ENCODE measurements around the gene TRIM36. TPM values are rescaled to one million over a fixed set of nuclear protein-coding genes. Genes with fewer than 3 reads are reported as not detected.

Gene TRIM36
- total RNA-seq, 1 experiment from 2014 or later: 12.6 TPM

DNA sequence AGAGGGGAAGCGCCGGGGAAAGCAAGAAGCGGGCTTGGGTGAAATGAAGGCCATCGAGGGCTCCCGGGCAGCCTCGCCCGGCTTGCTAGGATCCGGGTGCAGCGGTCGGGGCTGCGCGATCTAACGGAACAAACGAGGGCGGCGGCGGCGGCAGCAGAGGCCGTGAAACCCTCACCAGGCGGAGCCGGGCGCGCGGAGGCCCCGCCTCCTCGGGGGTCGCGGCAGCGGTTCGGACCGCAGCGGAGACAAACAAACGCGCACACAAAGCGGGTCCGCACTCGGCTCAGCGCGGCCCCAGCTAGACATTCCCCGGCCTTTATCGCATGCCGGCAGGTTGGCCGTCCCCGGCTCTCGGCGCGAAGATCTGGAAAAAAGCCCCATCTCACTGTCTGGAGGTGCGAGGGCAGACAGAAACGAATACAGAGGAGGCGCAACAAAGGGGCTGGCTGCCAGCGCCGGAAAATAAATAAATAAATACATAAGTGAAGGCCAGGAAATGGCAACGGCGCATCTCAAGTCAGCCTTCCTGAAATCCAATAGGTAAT lies 10.5 kb upstream of the TRIM36 start:
- ChIA-PET CTCF (no interaction called here), POLR2A (no interaction called here), RAD21 (ENCODE audit: low non-redundant PET in 1 of 2, low total read pairs in 2 of 2, uncharacterized antibody in 2 of 2, unreplicated experiment in 2 of 2) (no interaction called here)
- Histone ChIP-seq H3K27ac (ENCODE audit: low read depth, low read length) (no peak overlapping the region), H3K4me2 (ENCODE audit: low read length) (no peak overlapping the region), H4K20me1 (ENCODE audit: insufficient read depth) (no peaks in the 10 kb centered on the region), H3K4me3 (replicated peaks in 1 of 2; ENCODE audit: low read depth in 1 of 2, low read length in 2 of 2) (no peak overlapping the region), H3K9me3 (ENCODE audit: control insufficient read depth in 1 of 2, insufficient read depth in 1 of 2, low read depth in 1 of 2, low read length in 2 of 2) (no peaks in the 10 kb centered on the region), H3K9ac (ENCODE audit: low read length) (no peak overlapping the region), H3K79me2 (ENCODE audit: insufficient read depth, low read length) (no peaks in the 10 kb centered on the region), H3K4me1 (ENCODE audit: control insufficient read depth in 1 of 2, insufficient read depth in 2 of 2, low read length in 2 of 2) (no peaks in the 10 kb centered on the region), H2AFZ (ENCODE audit: low read depth, low read length, poor library complexity, severe bottlenecking) (no peak overlapping the region), H3K9me2 (ENCODE audit: insufficient read depth) (no peaks in the 10 kb centered on the region), H3K27me3 (ENCODE audit: insufficient read depth, low read length) (no peaks in the 10 kb centered on the region), H3K36me3 (ENCODE audit: control insufficient read depth in 1 of 2, insufficient read depth in 2 of 2, low read length in 2 of 2) (no peaks in the 10 kb centered on the region)
- TF ChIP-seq YY1 (IDR thresholded peaks at IDR 0.05; ENCODE audit: extremely low read depth, insufficient replicate concordance, low read depth, low read length): no peak
- TF ChIP-seq, protein P1, sequence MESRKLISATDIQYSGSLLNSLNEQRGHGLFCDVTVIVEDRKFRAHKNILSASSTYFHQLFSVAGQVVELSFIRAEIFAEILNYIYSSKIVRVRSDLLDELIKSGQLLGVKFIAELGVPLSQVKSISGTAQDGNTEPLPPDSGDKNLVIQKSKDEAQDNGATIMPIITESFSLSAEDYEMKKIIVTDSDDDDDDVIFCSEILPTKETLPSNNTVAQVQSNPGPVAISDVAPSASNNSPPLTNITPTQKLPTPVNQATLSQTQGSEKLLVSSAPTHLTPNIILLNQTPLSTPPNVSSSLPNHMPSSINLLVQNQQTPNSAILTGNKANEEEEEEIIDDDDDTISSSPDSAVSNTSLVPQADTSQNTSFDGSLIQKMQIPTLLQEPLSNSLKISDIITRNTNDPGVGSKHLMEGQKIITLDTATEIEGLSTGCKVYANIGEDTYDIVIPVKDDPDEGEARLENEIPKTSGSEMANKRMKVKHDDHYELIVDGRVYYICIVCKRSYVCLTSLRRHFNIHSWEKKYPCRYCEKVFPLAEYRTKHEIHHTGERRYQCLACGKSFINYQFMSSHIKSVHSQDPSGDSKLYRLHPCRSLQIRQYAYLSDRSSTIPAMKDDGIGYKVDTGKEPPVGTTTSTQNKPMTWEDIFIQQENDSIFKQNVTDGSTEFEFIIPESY (IDR thresholded peaks at IDR 0.05; ENCODE audit: extremely low read depth, insufficient replicate concordance, low read length): no peak
- no peak for TF ChIP-seq RAD21 (IDR thresholded peaks at IDR 0.05; ENCODE audit: low read depth)
- TF ChIP-seq SRF (IDR thresholded peaks at IDR 0.05; ENCODE audit: low read depth): no peak
- no peak for TF ChIP-seq EGR1 (IDR thresholded peaks at IDR 0.05; ENCODE audit: low read depth)
- TF ChIP-seq CEBPB (IDR thresholded peaks at IDR 0.05; ENCODE audit: low read depth): no peak
- TF ChIP-seq FOSL1 (IDR thresholded peaks at IDR 0.05; ENCODE audit: low read depth): no peak
- no peak for TF ChIP-seq ZFX (IDR thresholded peaks at IDR 0.05)
- TF ChIP-seq, protein P2, sequence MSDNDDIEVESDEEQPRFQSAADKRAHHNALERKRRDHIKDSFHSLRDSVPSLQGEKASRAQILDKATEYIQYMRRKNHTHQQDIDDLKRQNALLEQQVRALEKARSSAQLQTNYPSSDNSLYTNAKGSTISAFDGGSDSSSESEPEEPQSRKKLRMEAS (IDR thresholded peaks at IDR 0.05): no peak
- TF ChIP-seq POLR2AphosphoS5 (IDR thresholded peaks at IDR 0.05; ENCODE audit: low read depth, low read length): no peak
- TF ChIP-seq JUND (IDR thresholded peaks at IDR 0.05): no peak
- TF ChIP-seq, protein P3, sequence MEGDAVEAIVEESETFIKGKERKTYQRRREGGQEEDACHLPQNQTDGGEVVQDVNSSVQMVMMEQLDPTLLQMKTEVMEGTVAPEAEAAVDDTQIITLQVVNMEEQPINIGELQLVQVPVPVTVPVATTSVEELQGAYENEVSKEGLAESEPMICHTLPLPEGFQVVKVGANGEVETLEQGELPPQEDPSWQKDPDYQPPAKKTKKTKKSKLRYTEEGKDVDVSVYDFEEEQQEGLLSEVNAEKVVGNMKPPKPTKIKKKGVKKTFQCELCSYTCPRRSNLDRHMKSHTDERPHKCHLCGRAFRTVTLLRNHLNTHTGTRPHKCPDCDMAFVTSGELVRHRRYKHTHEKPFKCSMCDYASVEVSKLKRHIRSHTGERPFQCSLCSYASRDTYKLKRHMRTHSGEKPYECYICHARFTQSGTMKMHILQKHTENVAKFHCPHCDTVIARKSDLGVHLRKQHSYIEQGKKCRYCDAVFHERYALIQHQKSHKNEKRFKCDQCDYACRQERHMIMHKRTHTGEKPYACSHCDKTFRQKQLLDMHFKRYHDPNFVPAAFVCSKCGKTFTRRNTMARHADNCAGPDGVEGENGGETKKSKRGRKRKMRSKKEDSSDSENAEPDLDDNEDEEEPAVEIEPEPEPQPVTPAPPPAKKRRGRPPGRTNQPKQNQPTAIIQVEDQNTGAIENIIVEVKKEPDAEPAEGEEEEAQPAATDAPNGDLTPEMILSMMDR (IDR thresholded peaks at IDR 0.05 in 2 of 3, conservative IDR thresholded peaks at IDR 0.05 in 1 of 3; ENCODE audit: borderline replicate concordance in 1 of 3, insufficient read depth in 1 of 3, low read depth in 2 of 3, low read length in 2 of 3): no peak
- TF ChIP-seq ZNF274 (IDR thresholded peaks at IDR 0.05; ENCODE audit: low read depth, low read length): no peak
- TF ChIP-seq REST (IDR thresholded peaks at IDR 0.05; ENCODE audit: low read depth): no peak
- no peak for TF ChIP-seq TCF7L2 (IDR thresholded peaks at IDR 0.05; ENCODE audit: borderline replicate concordance, extremely low read depth, insufficient read depth, insufficient read length)
- TF ChIP-seq ELF1 (IDR thresholded peaks at IDR 0.05; ENCODE audit: borderline replicate concordance, low read depth): no peak
- no peak for TF ChIP-seq SP1 (IDR thresholded peaks at IDR 0.05; ENCODE audit: low read depth)
- TF ChIP-seq SIN3A (IDR thresholded peaks at IDR 0.05; ENCODE audit: low read depth): no peak
- no peak for TF ChIP-seq EZH2phosphoT487 (IDR thresholded peaks at IDR 0.05; ENCODE audit: borderline replicate concordance)
- intact Hi-C loops (cut with micrococcal nuclease): no loop called here
- BruUV-seq (replicated peaks): no TSS peak
- ATAC-seq (no peak), DNase-seq (ENCODE audit: low read depth, low spot score) (no peak)
